Stimulated activated naive CD4-positive, alpha-beta T cell treated with Interleukin-2 at 50 U/mL for 16 hours (primary cell): ENCODE data around the gene VAMP1.
"Not testable (repeated sequence)": the region's sequence is repeated elsewhere in the genome, so short reads cannot be mapped to it uniquely, and the experiment has no call there.

ENCODE experiments used
- DNase-seq: peaks from one replicate; lab custom pipeline; 2025; lab: John Stamatoyannopoulos, UW

The VAMP1 gene

GRCh38 chr12:6451348-6452244 is 18.9 kb downstream of the VAMP1 start, which contains the start of gene TAPBPL:
TSS of gene TAPBPL (plus strand) at chr12:6452042. CDS start at chr12:6452249, 207 bp downstream.
- peak; percentile 78 for DNase-seq

- no peak for DNase-seq
Measured at GRCh38 chr12:6450869-6451347, 19.6 kb downstream of the VAMP1 start.

- DNase-seq, result no peak
Measured at GRCh38 chr12:6450091-6450868, 20.2 kb downstream of the VAMP1 start.

GRCh38 chr12:6444704-6445688 is 25.5 kb downstream of the VAMP1 start, which contains the start of gene CD27:
TSS of gene CD27 (plus strand) at chr12:6444955. CDS start at chr12:6445096, 141 bp downstream.
- DNase-seq, result no peak

- DNase-seq, result no peak
Measured at GRCh38 chr12:6444031-6444430, 26.4 kb downstream of the VAMP1 start.

GRCh38 chr12:6443361-6443983 is 27.0 kb downstream of the VAMP1 start:
- peak; percentile 29 for DNase-seq

- no peak for DNase-seq
Measured at GRCh38 chr12:6442836-6443235, 27.6 kb downstream of the VAMP1 start.

- no peak for DNase-seq
Measured at GRCh38 chr12:6440391-6440790, 30.1 kb downstream of the VAMP1 start.

GRCh38 chr12:6438345-6438744 is 32.1 kb downstream of the VAMP1 start:
- DNase-seq, result no peak

GRCh38 chr12:6437586-6437985 is 32.9 kb downstream of the VAMP1 start:
- DNase-seq, result no peak

- no peak for DNase-seq
Measured at GRCh38 chr12:6435961-6436715, 34.3 kb downstream of the VAMP1 start.

- no peak for DNase-seq
Measured at GRCh38 chr12:6434205-6435140, 36.0 kb downstream of the VAMP1 start.

- no peak for DNase-seq
Measured at GRCh38 chr12:6432991-6433390, 37.5 kb downstream of the VAMP1 start.

GRCh38 chr12:6430124-6430989 is 40.1 kb downstream of the VAMP1 start:
- peak; percentile 47 for DNase-seq

- no peak for DNase-seq
Measured at GRCh38 chr12:6428326-6428725, 42.2 kb downstream of the VAMP1 start.

GRCh38 chr12:6427796-6428195 is 42.7 kb downstream of the VAMP1 start:
- not testable (repeated sequence) for DNase-seq

- peak; percentile 92 for DNase-seq
Measured at GRCh38 chr12:6426882-6427671, 43.4 kb downstream of the VAMP1 start.
